AG04450 (cell line): ENCODE results near the gene LMOD3. TPM values are rescaled to one million over a fixed set of nuclear protein-coding genes. Genes with fewer than 3 reads are reported as not detected.

Source experiments
- CTCF ChIA-PET: fragments of 300-600, 350-600 bp; formaldehyde crosslinking; extraction: SDS; loops from one replicate; lab custom pipeline; 2022; ENCODE audit warnings: antibody characterized with exemption, inconsistent platforms; lab: Charles Lee
- POLR2A ChIA-PET: fragments of 350-600 bp; formaldehyde crosslinking; extraction: SDS; loops from one replicate; lab custom pipeline; 2021; ENCODE audit warnings: antibody characterized with exemption, inconsistent platforms; lab: Yijun Ruan, JAX
- DNase-seq: peaks from one replicate; pipeline ENCODE4 v3.0.0-alpha.2; 2011; ENCODE audit warnings: low read depth, low spot score
- H3K27ac ChIP-seq: one replicate; pipeline ENCODE4 v1.5.1; 2012; ENCODE audit warnings: low read depth, low read length, control low read depth
- H3K27me3 ChIP-seq: one replicate; pipeline ENCODE4 v1.6.0; 2012; ENCODE audit warnings: low read length; ENCODE audit not compliant: control insufficient read depth, insufficient read depth
- H3K4me3 ChIP-seq: 2 replicates; pipeline ENCODE4 v1.5.1; 2011; ENCODE audit warnings: mild to moderate bottlenecking, low read depth, low read length, control low read depth
- H3K9me3 ChIP-seq: 2 replicates; pipeline ENCODE4 v1.5.1; 2012; ENCODE audit warnings: low read length; ENCODE audit not compliant: control insufficient read depth, insufficient read depth
- polyA plus RNA-seq: library from polyadenylated mRNA; depleted of rRNA; stranded (reverse); fragments of >200 nt; gene quantifications from 2 replicates; pipeline ENCODE4 v1.2.3, GENCODE V29; 2011
- TF ChIP-seq, protein P1 (sequence below): IDR thresholded peaks from 2 replicates; pipeline ENCODE4 v1.5.1; 2011; ENCODE audit warnings: low read depth, low read length, control low read depth, inconsistent platforms

The LMOD3 gene
- polyA plus RNA-seq, 1 experiment: not detected

DNA sequence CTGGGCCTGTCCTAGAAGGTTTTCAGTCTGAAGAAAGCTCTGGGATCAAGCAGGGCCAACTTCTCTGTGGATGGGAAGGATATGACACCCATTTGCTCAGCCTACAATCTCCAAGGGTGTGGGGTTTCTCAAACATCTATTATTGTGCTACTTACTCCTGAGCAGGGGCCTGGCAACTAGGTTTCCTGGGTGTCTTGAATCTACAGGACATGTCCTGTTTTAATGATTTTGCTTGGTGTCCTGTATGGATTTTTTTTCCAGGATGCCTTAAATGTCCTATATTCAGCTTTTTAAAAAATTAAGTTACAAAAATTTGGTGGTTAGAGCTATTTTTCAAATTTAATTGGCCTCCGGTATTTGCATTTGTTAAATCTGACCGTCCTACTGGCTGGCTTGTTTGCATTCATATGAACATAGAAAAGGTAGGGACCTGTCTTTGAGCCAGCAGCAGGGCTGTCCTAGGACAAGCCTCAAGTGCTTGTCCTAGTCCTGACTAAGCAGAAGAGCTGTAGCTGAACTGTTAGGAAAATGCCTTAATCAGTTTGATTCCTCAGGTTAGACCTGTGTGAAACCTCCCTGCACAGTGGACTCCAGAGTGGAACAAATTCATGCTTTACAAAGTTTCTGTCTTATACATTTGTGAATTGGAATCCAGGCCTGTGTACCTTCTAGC lies 40.0 kb upstream of the LMOD3 start:
- ChIA-PET CTCF (interaction anchor here (0.6 to 12.7 kb wide), 38 partner anchors 10 to 928 kb away, joined by 3 to 368 read pairs (median 6); no protein-coding TSS in a partner anchor), POLR2A (no interaction called here)
- DNase-seq: no peak
- H3K27ac ChIP-seq: no peak overlapping the region
- H3K9me3 ChIP-seq: no peaks in the 10 kb centered on the region
- peaks cover 11% of the 10 kb centered on the region for H3K27me3 ChIP-seq
- TF ChIP-seq, protein P1, sequence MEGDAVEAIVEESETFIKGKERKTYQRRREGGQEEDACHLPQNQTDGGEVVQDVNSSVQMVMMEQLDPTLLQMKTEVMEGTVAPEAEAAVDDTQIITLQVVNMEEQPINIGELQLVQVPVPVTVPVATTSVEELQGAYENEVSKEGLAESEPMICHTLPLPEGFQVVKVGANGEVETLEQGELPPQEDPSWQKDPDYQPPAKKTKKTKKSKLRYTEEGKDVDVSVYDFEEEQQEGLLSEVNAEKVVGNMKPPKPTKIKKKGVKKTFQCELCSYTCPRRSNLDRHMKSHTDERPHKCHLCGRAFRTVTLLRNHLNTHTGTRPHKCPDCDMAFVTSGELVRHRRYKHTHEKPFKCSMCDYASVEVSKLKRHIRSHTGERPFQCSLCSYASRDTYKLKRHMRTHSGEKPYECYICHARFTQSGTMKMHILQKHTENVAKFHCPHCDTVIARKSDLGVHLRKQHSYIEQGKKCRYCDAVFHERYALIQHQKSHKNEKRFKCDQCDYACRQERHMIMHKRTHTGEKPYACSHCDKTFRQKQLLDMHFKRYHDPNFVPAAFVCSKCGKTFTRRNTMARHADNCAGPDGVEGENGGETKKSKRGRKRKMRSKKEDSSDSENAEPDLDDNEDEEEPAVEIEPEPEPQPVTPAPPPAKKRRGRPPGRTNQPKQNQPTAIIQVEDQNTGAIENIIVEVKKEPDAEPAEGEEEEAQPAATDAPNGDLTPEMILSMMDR: no peak
- no peak overlapping the region for H3K4me3 ChIP-seq

DNA sequence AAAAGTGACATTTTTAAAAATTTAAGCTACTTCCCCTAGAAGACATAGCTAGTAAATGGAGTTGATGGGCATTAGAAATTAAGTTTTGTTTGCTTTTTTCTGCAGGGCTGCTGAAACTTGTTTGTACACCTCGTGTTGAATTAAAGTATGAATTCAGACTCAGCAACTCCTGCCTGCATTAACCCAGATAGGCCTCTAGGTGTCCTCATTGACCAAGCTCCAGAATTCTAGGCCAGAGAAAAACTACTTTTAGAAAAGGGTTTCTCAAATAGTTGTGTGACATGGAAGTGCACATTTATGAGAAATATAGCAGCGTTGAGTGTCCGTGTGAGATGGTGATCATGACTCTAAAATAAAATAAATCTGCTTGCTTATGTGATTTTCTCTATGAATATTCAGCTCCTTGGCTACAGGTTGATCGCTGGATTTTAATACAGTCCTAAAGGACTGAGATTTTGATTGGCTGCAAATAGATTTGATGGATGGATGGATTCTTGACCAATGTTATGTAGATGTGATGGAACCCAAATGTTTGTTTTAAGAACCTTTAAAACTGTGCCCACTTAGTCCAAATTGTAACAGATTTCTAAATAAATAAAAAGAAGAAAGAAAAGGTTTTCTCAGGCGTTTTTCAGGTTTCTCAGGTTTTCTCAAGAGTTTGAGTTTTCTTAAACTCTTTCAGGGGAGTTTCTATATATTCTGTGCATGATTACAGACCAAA lies 39.4 kb upstream of the LMOD3 start:
- H3K4me3 ChIP-seq: no peak overlapping the region
- CTCF ChIA-PET: interaction anchor here (0.6 to 12.7 kb wide), 58 partner anchors 9 to 790 kb away, joined by 3 to 368 read pairs (median 5); no protein-coding TSS in a partner anchor
- peak; percentile 7 for DNase-seq
- peaks cover 11% of the 10 kb centered on the region for H3K27me3 ChIP-seq
- H3K27ac ChIP-seq: no peak overlapping the region
- POLR2A ChIA-PET: no interaction called here
- H3K9me3 ChIP-seq: no peaks in the 10 kb centered on the region
- TF ChIP-seq, protein P1: peak; percentile 98

DNA sequence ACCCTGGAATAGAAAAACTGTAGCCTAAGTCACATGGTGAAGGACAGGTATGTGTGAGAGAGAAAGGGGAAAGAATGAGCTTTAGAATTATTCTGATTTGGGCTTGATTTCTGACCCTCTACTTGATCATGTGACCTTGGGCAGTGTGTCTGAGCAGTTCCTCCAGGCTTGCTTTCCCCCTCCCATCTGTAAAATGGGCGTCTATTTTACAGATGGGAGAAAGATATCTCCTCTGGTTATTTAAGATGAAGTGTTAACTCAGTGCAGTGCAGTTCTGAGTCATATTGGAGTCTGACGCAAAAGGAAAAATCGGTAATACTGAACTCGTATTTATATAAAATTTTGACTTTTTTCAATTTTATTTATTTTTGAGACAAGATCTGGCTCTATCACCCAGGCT lies 38.1 kb upstream of the LMOD3 start:
- POLR2A ChIA-PET: no interaction called here
- TF ChIP-seq, protein P1: no peak
- no peaks in the 10 kb centered on the region for H3K9me3 ChIP-seq
- H3K27me3 ChIP-seq: peaks cover 9% of the 10 kb centered on the region
- CTCF ChIA-PET: interaction anchor here (0.7 to 12.7 kb wide), 13 partner anchors 13 to 515 kb away, joined by 3 to 368 read pairs (median 23); no protein-coding TSS in a partner anchor
- no peak for DNase-seq
- no peak overlapping the region for H3K4me3 ChIP-seq
- no peak overlapping the region for H3K27ac ChIP-seq

GRCh38 chr3:69160107-69160506 lies 37.7 kb upstream of the LMOD3 start:
- Histone ChIP-seq H3K27me3 (peaks cover 9% of the 10 kb centered on the region), H3K4me3 (no peak overlapping the region), H3K27ac (no peak overlapping the region), H3K9me3 (no peaks in the 10 kb centered on the region)
- DNase-seq: no peak
- POLR2A ChIA-PET: no interaction called here
- CTCF ChIA-PET: interaction anchor here (0.7 to 12.7 kb wide), 8 partner anchors 13 to 516 kb away, joined by 3 to 368 read pairs (median 36); no protein-coding TSS in a partner anchor
- TF ChIP-seq, protein P1: no peak
